CD4-positive, alpha-beta T cell treated with Interleukin-12 subunit alpha and Interleukin-12 subunit beta, for 1 hour (primary cell): ENCODE data around the gene LGALS3BP.
"Not testable (repeated sequence)": the region's sequence is repeated elsewhere in the genome, so short reads cannot be mapped to it uniquely, and the experiment has no call there.

ENCODE experiments used
- DNase-seq: peaks from one replicate; pipeline ENCODE4 v3.0.0-alpha.2; 2020

LGALS3BP gene

DNA sequence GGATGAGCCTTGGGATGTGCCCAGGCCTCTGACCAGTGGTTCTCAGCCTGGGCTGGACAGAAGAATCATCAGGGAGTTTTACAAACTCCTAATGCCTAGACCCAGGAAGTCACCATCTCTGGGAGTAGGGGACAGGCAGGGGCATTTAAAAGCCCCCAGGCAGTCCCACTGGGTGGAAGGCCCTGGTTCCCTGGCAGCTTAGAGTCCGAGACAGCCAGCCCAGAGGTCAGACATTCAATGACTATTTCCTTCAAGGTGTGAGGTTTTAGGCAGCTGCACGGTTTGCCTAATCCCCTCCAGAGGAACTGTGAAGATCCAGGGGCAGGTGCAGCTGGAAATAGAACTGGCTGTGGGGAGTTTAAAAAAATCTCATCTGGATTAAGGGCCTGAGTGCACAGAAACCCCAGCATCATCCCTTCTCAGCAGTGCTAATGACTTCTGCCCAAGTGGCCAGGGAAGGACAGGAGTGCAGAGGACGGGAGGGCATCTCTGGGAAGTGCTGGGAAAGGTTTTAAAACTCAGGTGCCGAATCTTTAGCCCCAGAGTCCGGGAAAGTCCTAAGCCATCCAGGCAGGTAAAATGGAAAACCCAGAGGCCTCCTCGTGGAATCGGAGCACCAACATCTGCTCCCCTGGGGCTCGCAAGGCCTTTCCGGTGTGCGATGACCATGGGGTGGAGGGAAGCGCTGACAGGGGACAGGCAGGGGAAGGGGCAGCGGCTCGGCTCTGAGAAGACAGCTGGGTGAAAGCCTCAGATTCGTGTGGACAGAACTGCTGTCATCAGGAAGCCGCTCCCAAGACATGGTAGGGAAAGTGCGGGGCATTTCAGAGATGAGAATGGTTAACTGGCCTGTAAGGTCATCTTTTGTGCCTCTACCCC, 1.5 kb upstream of the LGALS3BP start:
- DNase-seq = no peak

DNA sequence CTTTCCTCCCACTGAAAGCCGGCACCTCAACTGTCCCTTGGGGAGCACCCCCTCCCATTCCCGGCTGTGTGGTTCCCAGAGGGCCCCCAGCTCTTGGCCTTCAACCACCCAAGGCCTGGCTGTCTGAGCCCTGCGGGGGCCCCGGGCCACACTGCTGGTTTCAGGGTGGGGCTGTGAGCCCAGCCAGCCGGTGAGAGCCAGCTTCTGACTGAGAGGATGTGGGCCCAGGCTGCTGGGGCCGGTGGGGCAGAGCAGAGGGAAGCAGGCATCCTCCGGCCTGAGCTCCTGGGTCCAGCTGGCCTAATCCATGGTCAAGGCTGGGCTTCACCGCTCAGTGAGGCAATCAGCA, 875 bp upstream of the LGALS3BP start:
- DNase-seq = no peak

DNA sequence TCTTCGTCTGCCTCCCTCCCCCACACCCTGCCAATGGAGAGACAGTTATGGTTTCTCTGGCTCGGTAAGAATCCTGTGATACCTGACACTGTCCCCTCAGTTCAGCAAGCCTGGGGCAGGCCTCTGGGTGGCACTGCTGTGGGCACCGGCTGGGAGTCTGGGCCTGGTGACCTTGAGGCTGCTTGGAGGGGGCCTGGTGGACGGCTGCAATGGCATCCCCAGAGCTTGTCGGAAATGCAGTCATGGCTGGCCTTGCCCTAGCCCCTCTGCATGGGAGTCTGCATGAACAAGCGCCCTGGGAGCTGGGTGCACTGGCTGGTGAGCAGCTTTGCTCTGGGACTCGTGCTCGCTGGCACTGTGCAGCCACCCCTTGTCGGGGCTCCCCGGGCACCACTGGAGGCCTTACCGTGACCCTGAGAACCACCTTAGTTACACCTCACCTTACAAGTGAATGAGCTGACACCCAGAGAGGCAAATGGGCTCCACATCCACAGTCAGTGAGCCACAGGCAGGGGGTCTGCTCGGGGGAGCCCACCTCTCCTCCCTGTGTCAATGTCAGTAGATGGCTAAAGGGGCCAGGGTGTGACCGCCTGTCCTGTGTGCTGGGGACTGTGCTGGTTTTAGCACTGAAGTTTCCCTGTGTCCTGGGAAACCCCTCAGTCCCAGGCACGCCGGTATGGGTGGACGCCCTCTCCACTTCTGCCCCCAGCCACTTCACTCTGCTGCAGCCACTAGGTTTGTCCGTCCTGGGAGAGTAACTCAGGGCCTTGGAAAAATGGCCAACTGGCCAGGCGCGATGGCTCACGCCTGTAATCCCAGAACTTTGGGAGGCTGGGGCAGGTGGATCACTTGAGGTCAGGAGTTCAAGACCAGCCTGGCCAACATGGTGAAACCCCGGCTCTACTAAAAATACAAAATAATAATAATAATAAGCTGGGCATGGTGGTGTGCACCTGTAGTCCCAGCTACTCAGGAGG, 1.4 kb downstream of the LGALS3BP start:
- no peak for DNase-seq

DNA sequence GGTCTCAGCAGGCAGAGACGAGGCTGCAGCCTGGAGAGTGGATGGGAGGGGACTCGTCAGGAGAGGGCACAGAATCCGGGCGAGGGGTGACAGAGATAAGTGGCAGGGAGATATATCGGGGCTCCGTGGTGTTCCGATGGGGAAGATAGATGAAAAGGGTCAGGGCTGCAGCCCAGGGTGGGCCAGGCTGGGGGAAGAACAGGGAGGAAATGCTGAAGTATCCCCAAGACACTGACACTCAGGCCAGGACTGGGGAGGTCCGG, 2.1 kb downstream of the LGALS3BP start:
- DNase-seq = no peak

DNA sequence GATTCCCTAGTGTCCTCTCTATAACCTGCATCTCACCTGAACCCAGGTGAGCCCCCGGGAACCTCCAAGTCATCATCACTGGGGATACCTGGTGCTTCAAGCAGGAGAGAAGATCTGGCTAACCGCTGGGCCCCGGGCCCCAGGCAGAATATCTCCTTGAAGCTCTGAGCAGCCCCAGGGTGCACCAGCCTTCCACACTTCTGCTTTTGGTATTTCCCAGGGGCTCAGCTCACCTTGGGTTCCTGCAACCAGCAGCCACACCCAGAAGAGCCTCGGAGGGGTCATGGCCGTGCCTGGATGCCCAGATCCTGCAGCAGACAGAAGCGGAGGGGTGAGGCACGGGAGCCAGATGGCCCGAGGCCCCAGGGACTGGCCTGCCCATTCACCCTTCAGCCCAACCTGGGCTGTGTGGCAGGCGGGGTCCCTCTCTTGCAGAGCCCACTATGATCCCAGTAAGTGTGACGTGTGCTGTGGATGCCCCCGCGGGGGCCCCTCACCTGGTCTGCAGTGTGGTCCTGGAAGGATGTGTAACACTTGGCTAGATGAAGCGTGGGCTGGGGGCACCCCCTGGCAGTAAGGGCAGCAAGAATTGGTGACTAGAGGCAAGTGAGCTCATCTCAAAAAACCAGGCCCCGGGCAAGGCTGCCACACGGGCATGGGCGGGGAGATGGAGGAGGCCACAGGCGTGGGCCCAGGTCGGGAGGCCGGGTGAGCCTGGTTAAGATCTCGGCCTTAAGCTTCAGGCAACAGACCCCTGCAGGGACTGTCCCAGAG, 2.6 kb downstream of the LGALS3BP start:
- no peak for DNase-seq

DNA sequence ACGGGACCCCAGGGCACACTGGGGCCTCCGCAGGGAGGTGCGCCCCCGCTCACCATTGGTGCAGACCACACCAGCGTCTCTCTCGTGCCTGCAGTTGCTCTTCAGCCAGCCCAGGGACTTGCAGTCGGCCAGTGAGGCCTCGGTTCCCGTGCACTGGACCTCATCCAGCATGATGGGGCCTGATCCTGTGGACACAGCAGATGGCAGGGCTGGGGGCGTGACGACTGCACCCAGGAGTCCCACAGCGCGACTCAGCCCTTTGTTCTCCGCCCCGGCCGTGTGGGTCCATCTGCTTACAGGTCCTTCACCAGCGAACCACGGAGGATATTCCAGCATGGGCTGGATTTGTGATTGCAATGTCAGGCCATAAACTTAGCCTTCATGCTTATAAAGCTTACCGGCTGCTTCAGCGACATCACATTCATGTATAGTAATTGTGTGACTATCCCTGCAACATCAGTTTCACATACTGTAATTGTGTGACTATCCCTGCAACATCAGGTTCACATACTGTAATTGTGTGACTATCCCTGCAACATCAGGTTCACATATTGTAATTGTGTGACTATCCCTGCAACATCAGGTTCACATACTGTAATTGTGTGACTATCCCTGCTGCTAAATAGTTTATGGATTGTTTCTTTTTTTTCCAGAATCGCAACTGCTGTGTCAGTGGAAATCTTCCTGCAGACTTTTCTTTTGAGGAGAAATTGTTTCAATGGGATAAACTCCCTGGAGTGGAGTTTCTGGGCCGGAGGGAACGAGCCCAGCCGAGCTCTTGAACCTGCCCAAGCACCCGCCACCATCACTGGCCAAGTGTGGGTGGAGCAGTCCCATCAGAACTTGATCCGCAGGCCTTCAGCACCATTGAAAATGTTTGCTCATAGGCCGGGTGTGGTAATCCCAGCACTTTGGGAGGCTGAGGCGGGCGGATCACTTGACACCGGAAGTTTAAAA, 4.8 kb downstream of the LGALS3BP start:
- no peak for DNase-seq

DNA sequence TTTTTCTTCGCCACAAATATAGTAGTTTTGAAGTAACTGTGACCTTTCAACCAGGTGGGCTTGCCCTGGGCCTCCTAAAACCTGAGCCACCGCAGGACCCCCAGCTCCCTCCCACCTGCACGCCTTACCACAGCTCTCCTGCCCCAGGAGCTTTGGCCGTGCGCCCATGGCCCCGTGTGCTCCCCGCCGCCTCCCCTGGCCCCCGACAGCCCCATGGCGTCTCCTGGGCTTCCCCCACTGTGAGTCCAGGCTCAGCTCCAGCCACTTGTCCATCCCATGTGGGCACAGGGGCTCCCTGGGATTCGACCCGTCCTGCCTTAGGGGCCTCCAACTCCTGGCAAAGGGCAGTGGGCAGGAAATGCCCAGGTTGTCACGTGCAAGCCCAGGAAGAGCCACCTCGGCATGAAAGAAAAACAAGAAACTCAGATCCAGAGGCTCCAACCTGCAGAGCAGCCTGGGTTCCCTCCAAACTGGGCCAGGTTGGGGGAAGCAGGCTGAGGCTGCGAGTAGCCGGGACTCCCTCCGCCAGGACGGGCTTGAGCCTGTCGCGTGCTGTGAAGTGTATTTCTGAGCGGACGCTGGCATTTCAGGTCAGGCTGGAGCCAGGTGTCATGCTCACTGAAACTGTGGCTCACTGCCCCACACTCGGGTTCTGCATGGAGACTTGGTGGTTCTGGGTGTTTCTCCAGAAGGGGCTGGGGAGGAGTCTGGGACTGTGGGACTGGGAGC, 5.8 kb downstream of the LGALS3BP start:
- no peak for DNase-seq

DNA sequence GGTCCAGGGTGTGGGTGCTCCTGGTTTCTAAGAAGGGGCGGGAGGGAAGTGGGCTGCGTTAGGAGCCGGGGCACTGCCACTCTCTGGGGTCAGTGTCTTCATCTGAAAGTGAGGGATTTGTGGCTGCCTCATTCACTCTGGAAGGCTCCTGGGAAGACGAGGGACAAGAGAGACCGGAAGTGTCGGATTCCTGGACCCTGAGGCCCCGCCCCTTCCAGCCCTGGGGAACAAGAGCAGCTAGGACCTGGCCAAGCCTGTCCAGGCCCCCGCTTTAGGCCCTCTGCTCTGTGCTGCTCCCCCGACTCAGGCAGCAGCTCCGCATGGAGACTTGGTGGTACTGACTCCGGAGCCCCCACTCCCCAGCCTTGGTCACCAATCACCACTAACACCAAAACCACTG, 6.5 kb downstream of the LGALS3BP start:
- DNase-seq = no peak

DNA sequence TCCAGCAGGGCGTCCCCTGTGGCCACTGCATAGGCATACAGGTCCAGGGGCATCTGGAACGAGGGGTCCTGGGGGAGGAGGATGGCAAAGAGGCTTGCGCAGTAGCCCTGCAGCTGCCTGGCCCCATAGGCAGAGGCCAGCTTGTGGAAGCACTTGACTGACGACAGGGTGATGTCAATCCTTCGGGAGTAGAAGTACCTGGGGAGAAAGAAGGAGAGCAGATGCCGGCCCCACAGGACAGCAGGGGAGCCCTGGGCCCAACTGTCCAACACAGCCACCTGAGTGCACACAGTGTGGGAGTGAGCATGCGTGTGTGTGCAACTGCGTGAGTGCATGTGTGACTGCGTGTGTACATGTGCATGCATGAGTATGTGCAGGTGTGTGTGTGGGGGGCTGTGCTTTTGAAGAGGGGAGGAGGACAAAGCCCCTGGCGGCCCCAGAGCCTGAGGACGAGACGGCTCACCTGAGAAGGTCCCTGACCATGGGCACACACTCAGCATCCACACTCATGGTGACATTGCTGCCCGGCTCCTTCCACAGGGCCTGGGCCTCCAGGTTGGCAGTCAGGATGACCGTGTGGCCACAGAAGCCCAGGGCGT, 7.1 kb downstream of the LGALS3BP start:
- no peak for DNase-seq

DNA sequence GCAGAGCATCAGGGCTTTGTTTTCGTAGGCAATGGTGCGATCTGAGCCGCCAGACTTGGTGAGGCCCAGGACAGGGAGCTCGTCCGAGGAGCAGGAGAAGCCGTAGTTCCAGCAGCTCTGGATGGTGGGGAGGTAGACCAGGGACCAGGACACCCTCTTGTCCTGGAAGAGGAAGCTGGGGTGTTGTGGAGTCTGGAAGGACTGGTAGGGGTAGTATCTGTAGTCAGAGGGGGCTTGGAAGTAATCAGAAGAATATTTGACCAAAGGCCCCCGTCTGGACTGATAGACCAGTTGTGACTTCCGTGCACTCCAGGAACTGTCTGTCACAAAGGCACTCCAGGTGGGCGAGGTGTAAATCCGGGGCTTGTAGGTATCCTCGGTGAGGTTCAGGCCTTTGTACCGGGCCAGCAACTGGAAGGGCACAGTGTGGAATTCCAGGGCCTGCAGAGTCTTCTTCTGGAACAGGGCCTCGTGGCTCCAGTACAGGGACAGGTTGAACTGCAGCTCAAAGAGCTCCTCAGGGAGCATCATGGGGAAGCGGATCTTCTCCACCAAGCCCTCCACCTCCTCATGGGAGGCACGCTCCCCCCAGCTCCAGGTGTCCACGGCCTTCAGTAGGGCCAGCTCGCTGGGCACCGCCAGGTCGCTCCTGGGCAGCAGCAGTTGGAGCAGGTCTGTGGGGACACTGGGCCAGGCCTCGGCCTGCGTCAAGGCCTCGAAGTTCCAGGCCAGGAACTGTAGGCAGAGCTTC, 7.8 kb downstream of the LGALS3BP start:
- DNase-seq = no peak

DNA sequence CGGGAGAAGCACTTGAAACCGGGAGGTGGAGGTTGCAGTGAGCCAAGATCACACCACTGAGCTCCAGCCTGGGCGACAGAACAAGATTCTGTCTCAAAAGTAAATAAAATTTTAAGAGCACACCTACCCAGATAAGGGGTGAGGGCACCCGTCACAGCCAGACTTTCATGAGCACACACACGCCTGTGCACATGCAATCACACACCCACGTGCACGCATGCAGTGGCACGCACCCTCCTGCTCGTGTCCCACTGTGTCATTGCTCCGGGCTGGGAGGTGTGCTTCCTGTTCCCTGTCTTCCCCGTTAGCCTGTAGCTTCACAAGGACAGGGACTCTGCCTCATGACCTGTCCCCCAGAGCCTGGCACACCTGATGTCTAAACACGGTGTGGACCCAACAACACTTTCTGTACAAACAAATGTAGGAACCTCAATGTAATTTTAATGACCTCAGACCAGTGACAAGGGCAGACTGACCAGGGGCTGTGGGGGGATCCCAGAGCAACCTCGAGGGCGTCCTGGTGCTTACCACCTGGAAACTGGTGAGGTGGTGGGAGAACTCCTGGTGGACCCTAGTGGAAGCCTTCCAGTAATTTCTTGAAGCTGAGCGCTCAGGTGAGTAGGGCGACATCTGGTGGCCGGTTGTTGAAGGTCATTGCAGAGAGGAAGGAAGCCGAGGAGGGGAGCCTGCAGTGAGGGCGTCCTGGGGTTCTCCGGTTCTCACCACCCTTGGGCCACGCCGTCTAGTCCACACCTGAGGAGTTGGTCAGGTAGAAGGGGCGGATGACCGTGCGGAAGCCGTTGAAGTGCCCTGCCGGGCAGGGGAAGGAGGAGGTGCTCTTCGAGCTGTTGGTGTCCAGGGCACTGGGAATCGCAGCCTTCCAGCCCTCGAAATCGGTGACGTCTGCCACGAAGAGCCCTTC, 8.6 kb downstream of the LGALS3BP start:
- peak; percentile 73 for DNase-seq

DNA sequence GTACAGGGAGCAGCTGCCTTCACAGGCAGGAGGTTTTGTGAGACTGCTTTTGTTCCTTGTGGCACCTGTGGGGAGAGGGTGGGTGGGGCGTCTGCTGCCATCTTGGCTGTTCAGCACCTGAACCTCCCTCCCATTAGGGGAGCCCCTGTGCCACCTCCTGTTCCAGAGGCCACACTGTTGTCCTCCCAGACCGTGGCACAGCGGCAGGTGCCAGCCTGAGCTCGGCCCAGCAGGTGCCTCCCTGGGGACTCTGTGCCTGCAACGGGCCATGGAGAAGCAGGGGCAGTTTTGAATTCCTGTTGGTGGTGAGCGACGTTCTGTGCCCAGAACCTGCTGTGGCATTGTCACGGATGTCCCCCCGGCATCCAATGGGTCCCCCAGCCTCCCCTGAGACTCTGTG, 9.9 kb downstream of the LGALS3BP start:
- no peak for DNase-seq

DNA sequence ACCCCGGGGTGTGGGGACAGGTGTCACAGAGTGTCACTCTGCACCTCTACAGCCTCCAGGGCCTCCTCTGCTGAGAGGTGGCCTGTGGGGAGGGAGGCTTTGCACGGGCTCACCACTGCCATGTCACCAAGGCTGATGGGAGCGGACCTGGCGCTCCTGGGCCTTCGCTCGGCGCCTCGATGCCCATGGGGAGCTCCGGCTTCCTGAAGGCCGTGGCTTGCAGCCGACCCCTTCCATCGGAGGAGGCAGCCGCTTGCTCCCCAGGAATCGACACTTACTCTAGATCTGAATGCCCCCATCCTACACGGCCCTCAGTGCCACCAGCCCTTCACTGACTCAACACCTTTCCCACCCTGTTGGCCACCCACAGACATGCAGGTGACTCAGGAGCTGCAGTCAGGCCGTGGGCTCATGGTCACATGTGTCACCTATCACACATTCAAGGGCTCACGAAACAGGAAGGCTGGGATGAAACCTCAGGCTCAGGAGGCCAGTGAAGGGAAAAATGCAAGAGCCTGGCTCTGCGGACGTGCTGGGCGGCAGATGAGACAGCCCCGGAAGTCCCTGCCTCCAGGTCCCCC, 11.9 kb downstream of the LGALS3BP start:
- no peak for DNase-seq

DNA sequence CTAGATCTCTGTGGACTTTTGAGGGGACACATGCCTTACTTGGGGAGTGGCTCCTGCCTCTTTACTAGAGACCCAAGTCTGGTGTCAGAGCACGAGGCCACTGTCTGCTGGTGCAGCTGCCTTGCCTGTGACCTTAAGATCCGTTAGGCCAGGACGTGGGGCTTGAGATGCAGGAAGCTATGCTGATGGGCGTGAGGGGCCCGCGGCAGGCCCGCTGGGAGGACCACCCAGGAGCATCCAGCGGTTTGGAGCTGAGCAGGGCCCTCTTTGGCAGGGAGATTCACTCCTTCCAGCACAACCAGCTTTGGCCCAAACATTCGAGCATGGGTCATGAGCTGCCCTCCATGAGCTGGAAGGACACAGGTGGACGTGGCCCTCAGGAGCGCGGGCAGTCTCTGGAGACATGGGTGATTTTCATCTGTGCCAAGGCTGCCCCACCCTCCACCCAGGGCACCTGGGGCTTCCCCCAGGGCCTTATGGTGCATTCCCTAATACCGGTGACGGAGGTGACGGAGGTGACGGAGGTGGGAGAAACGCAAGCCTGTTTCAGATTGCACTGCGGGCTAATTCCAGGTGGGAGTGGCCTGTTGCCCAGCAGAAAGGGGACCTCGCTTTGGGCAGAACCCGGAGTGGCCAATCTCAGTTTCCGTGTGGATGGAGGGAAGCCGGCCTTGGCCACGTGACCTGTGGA, 12.7 kb downstream of the LGALS3BP start:
- no peak for DNase-seq

DNA sequence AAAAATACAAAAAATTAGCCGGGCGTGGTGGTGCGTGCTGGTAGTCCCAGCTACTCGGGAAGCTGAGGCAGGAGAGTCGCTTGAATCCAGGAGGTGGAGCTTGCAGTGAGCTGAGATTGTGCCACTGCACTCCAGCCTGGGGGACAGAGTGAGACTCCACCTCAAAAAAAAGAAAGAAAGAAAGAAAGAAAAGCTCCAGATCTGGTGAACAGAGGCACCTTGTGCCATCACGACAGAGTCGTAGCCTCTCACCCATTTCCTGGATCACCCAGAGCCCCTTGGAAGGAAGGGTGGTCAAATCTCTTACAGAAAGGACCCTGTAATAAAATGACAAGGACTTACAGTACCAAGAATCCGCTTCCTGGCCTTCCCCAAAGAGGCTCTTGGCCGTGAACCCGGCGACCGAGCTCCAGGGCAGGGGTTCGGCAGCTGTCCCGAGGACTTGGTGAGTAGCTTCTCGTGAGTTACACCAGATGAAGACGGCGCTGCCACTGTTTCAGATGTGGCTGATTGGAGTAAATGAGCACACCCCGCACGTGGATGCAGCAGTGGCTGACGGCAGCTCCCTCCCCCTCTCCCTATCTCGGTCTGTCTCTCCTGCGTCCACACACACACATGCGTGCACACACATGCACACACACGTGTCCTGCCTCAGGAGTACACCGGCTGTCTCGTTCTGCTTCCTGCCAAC, 13.5 kb downstream of the LGALS3BP start:
- no peak for DNase-seq

DNA sequence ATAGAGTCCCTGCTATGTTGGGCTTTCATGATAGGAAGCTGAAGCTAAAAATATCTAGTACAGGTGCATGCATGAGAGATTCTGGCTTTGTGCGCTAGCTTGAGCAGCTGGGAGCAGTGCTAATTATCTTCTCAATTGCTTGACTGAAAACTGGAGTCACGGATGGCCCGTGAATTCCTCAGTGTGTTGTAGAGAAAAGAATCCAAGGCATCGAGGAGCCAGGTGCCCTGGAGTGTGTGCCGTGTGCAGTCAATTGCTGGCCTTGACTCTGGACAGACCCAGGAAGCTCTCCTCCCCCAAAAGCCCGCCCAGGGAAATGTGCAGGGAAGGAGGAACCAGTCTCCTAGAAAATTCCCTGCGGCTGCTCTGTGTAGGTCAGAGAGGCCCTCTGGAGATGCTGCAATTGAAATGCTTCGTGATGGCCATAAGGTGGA, 14.2 kb downstream of the LGALS3BP start:
- no peak for DNase-seq

DNA sequence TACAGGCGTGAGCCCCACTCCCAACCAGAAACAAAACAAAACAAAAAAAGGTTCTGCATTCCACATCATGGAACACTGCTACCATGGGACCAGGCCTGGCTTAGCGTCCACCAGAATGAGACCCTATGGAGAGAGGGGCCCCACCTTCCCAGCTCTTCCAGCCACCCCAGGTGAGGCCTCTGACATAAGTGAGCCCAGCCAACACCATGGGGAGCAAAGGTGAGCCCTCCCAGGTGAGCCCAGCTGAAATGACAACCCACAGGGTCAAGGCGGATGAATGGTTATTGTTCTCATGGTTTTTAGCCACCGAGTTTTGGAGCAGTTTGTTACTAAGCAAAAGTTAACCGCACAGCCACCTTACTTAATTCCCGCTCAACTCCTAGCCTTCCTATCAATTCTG, 16.3 kb downstream of the LGALS3BP start:
- no peak for DNase-seq

DNA sequence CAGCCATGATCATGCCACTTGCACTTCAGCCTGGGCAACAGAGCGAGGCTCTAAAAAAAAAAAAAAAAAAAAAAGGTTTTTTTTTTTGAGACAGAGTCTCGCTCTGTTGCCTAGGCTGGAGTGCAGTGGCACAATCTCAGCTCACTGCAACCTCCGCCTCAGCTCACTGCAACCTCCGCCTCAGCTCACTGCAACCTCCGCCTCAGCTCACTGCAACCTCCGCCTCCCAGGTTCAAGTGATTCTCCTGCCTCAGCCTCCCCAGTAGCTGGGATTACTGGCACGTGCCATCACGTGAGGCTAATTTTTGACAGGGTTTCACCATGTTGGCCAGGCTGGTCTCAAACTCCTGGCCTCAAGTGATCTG, 16.8 kb downstream of the LGALS3BP start:
- DNase-seq = not testable (repeated sequence)
